Hematopoietic multipotent progenitor cell treated with erythropoietin and hydrocortisone succinate and interleukin-3 and kit ligand, for 8 days (in vitro differentiated cells): ENCODE measurements around the gene SIGLEC12.

Experiments
- DNase-seq: peaks from one replicate; pipeline ENCODE4 v3.0.0-alpha.2; 2015

Gene SIGLEC12

GRCh38 chr19:51501594-51502263, at the start of gene SIGLEC12:
Gene SIGLEC12 (minus strand): TSS chr19:51501800. CDS start chr19:51501733, 67 bp downstream.
- no peak for DNase-seq

DNA sequence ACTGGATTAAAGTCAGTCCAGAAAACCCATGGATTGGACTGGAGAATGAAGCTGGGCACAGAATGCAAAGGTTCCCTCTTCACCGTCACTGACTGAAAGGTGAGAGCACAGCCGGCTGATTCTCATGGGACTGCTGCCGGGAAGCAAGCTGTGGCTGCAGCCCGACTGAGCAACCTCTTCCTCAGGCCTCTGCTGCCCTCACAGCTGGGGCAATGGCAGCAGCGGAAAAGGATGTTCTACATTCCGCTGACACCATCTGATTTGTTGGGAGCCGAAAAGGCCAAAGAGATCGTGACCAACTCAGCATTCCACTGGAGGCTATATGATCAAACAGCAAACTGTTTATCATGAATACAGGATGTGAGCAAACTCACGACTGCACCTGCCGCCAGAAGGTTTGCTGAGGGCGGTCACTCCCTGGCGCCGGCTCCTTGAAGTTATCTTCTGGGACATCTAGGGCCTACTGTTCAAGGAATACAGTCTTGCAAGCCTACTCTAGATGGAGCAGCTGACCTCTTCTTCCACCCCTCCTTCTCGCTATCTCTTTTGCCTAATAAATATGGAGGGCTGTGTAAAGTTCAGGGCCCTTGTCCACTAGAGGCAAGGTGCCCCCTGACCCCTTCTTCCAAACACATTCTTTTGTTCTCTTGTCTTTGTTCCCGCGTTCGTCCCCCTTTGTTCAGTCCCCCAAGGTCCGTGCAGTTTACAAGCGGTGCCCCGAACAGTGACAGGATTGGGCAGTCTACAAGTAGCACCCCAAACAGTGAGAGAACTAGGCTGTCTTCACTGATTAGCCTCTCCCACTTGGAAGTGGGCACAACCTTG, 49.5 kb upstream of the SIGLEC12 start:
- DNase-seq, result no peak

DNA sequence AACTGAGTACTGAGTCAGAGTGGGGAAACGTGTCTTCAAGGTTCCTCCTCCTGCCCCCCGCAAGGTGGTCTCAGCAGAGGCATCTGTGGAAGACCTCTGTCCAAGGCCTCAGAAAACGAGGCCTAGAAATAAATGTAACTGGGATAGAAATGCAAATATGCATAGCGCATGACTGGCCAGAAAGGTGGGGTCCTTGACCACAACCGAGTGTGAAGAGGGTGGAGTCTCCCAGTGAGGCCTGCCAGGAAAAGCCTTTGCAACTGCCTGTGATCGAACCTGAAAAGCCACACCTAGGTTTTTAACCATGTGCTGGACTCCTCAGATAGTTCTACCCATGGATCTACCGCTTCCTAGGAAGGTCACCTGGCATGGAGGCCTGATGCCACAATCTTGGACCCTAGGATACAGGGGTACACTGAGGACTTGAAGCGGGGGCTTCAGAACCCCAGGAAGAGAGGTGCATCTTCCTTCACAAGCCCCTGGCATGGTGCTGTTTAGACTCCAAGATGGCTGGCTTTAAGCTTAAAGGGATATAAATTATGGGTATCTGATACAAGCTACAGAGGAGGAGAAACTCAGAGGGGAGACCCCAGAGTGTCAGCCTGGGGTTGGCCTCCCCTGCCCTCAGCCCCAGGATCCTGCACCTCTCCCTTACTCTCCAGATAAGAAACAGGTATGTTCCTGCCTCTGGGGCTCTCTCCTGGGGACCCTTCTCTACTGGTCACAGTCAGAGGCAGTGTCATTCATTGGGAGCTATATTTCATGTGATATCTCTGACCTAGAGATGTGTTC, 48.1 kb upstream of the SIGLEC12 start:
- DNase-seq, result peak; percentile 86

- DNase-seq, result no peak
Observed at GRCh38 chr19:51548891-51549305, 47.3 kb upstream of the SIGLEC12 start.

- DNase-seq, result no peak
Observed at GRCh38 chr19:51548213-51548651, 46.6 kb upstream of the SIGLEC12 start.

GRCh38 chr19:51547397-51548212, 46.0 kb upstream of the SIGLEC12 start:
- DNase-seq, result peak; percentile 99

DNA sequence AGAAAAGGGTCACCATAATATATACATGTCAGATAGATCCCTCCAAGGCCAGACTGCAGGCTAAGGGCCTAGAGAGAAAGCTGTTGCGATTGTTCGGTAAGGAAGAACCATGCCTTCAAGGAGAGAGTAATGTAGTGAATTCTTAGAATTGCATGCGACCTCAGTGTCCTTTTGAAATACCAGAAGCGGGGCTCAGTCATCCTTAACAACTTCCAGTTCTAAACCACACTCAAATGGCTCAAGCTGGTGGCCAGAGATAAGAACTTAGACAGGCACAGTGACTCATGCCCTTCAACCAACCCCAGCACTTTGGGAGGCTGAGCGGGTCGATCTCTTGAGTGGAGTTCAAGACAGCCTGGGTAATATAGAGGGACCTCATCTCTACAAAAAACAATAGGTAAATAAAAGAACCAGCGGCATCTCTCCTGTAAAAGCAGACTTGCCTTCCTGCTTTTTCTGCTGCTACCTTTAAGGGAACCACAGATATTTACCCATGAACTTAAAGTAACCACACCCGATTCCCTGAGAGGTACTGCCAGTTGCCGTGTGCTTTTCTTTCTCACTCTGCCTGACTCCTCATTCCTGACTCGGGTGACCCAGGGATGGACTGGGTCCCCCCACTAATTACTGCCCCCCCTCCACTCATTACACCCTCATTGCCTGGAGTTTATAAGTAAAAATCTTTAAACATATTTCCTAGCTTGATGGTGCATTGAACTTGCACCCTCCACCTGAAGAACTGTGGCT, 45.2 kb upstream of the SIGLEC12 start:
- peak; percentile 100 for DNase-seq

- DNase-seq, result no peak
Observed at GRCh38 chr19:51546107-51546649, 44.6 kb upstream of the SIGLEC12 start.

DNA sequence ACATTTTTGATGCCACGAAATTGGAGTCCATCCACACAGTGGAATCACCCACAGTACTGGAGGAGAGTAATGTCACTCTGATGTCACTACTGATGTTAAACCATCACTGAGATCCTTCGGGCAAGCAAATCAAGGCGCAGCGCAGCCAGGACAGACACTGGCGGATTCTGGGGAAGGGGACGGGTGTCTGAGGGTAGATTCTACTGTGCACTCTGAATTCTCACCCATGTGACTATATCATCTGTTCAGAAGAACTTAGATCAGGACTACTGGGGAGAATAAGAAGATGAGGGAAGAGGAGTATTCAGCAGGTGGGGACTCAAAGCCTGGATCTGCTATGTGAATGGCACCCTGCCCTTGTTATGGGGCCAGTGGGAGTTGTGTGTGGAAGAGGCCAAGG, 42.4 kb upstream of the SIGLEC12 start:
- DNase-seq, result no peak

DNA sequence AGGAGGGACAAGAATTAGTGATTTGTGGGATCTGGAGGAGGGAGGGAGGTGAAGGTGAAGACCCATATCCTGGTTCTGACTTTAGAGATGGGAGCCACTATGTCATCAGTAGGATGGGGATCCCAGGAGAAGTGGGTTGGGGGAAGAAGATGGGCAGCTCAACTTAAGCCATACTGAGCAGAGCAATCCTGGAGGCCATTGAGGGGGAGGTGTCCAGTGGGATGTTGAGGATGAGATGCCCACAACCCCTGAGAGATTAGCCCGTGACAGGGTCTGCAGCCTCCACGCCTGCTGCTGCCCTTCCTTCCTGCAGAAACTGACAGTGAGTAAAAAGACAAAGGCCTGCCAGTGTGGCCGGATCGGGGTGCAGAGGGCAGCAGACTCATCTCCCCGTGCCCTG, 41.1 kb upstream of the SIGLEC12 start:
- no peak for DNase-seq

- peak; percentile 57 for DNase-seq
Observed at GRCh38 chr19:51541458-51542357, 40.1 kb upstream of the SIGLEC12 start.

DNA sequence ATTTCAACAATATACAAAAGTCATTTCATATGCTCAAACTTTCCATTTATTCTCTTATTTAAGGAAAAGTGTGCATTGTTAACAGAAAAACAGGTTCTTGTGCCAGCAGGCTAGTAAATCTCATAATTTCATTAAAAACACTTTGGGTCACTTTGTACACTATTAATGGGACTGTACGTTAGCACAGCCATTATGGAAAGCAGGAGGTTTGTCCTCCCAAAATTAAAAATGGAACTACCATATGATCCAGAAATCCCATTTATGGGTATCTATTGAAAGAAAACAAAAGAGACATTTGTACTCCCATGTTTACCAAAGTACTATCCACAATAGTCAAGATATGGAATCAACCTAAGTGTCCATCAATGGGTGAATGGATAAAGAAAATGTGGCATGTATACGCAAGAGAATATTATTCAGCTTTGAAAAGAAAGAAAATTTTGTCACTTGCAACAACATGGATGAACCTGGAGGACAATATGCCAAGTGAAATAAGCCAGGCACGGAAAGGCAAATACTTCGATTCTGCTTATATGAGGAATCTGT, 38.3 kb upstream of the SIGLEC12 start:
- no peak for DNase-seq

- DNase-seq, result no peak
Observed at GRCh38 chr19:51535535-51535934, 33.9 kb upstream of the SIGLEC12 start.

DNA sequence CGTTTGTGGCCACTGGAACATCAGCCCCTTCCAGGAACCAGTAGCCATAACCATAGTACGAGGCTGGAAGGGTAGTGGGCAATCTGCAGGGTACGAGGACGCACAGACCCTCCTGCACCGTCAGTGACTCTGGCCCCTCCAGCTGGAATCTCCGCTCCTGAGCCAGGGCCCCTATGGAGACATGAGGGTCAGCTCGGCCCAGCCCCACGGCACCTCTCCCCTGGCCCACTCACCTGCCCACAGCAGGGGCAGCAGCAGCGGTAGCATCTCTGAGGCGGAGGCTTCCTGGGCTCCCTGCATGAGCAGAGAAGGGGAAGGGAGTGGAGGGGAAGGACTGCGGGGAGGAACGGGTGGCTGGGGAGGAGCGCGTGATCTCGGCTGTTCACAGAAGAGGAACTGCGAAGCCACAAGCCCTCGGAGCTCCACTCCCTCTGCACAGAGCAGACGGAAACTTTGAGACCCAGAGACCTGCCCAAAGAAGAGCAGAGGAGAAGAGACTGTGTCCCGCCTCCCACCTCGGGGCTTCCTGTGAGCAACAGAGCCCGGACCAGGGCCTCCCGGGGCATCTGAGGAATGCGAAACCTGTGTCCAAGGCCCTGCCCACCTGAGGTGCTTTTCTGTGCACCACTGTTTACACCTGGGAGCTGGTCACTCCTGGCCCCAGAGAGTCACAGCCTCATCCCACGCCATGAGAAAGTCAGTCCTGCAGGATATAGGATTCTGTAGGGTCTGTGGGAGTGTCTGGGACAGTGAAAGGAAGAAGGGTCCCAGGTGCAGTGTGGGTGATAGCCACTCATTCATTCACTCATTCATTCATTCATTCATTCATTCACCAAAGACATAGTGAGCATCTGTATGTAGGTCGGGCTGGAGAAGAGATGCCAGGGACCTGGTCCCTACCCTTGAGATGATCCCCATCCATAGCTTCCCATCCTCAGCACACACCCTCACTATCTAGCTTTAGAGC, 30.0 kb upstream of the SIGLEC12 start, which contains the start of gene SIGLEC6:
Gene SIGLEC6, minus strand, starts transcription at position 322 of the 967 bp plus-strand sequence. Its CDS starts 22 bp downstream, at position 300.
- peak; percentile 78 for DNase-seq

DNA sequence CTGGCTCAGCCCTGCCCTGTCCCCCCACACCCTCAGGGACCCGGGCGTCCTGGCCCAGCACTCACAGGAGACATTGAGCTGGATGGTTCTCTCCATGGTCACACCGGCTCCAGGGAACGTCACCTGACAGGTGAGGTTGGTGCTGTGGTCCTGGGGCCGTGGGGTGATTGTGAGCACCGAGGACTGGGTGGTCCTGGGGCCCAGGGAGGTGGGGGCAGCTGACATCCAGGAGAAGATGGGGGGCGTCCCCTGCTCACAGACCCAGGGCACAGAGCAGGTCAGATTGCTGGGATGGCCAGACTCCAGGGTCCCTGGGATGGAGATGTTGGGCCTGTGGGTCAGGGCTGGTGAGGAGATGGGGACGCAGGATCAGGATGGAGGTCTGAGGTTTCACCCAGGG, 29.0 kb upstream of the SIGLEC12 start:
- DNase-seq, result no peak

DNA sequence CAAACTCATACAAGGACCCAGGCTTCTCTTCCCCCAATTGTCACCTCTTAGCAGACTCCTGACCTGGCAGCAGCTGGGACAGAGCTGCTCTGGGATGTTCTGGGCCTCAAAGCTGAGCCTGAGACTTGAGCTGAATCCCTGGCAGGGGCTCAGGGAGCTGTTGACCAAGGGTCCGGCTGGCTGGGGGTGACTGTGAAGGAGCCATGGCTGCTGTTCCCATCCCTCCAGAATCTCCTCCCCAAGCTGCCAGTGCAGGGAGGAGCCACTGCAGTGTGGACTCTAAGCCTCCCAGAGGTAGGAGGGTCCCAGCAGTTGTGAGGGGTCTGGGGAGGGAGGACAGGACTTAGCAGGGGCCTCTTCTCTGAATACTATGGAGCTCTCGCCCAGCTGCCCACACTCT, 27.7 kb upstream of the SIGLEC12 start:
- DNase-seq, result no peak

- peak; percentile 60 for DNase-seq
Observed at GRCh38 chr19:51525651-51526050, 24.1 kb upstream of the SIGLEC12 start.

GRCh38 chr19:51524666-51525264, 23.2 kb upstream of the SIGLEC12 start:
- DNase-seq, result peak; percentile 65
